GM12878 (cell line): ENCODE results near the gene ZNF385C.

Experiments used
- CEBPZ ChIP-seq: fragments of 150-350 bp; IDR thresholded peaks from 2 replicates; pipeline ENCODE4 v1.6.1; 2016; ENCODE audit warnings: low read depth, low read length
- CREB1 ChIP-seq: IDR thresholded peaks from 2 replicates; pipeline ENCODE4 v1.6.1; 2012; ENCODE audit warnings: low read depth, mild to moderate bottlenecking, inconsistent platforms
- EP300 ChIP-seq, 2 experiments: fragments of 150-350 bp in 1 of 2; IDR thresholded peaks; 2 replicates each; pipeline ENCODE4 v1.6.1; 2011 to 2012; ENCODE audit warnings: low read depth in 2 of 2, low read length in 2 of 2, borderline replicate concordance in 1 of 2, improper control_type of control experiment in 1 of 2, inconsistent platforms in 1 of 2; ENCODE audit not compliant: control insufficient read depth in 1 of 2
- EZH2 ChIP-seq: IDR thresholded peaks from 2 replicates; pipeline ENCODE4 v1.6.1; 2012; ENCODE audit warnings: low read depth, mild to moderate bottlenecking, control low read depth, inconsistent platforms, low read length, borderline replicate concordance; ENCODE audit not compliant: control insufficient read depth
- MAX ChIP-seq: IDR thresholded peaks from 2 replicates; pipeline ENCODE4 v1.6.1; 2012; ENCODE audit warnings: low read depth, low read length, improper control_type of control experiment
- MYC ChIP-seq: IDR thresholded peaks from 2 replicates; pipeline ENCODE4 v1.6.1; 2011; ENCODE audit warnings: mild to moderate bottlenecking, low read length, moderate library complexity, inconsistent platforms; ENCODE audit not compliant: insufficient read depth, insufficient replicate concordance, insufficient read length, severe bottlenecking
- POLR2A ChIP-seq: IDR thresholded peaks from 2 replicates; pipeline ENCODE4 v1.6.1; 2011; ENCODE audit warnings: low read depth, mild to moderate bottlenecking, low read length
- SREBF1 ChIP-seq: IDR thresholded peaks from 2 replicates; pipeline ENCODE4 v1.6.1; 2012; ENCODE audit warnings: mild to moderate bottlenecking, low read length
- SUZ12 ChIP-seq: fragments of 200-600 bp; sonication (generic); IDR thresholded peaks from one replicate; pipeline ENCODE4 v1.6.1; 2018; ENCODE audit warnings: antibody characterized with exemption, mild to moderate bottlenecking; ENCODE audit not compliant: unreplicated experiment
- YBX1 ChIP-seq: fragments of 450-650 bp; IDR thresholded peaks from 2 replicates; pipeline ENCODE4 v1.6.1; 2016; ENCODE audit warnings: antibody characterized with exemption
- ZNF207 ChIP-seq: fragments of 450-650 bp; IDR thresholded peaks from 2 replicates; pipeline ENCODE4 v1.6.1; 2014; ENCODE audit warnings: antibody characterized with exemption, mild to moderate bottlenecking, borderline replicate concordance
- TF ChIP-seq, protein P1 (sequence below), 3 experiments: IDR thresholded peaks in 2 of 3; conservative IDR thresholded peaks in 1 of 3; 2 replicates each; pipeline ENCODE4 v1.5.1; 2011; ENCODE audit warnings: low read depth in 3 of 3, low read length in 3 of 3, mild to moderate bottlenecking in 3 of 3, control low read depth in 2 of 3, moderate library complexity in 2 of 3, inconsistent platforms in 1 of 3, mixed read lengths in 1 of 3; ENCODE audit not compliant: control insufficient read depth in 2 of 3, insufficient read depth in 1 of 3; ENCODE audit errors: extremely low read depth in 1 of 3
- TF ChIP-seq, protein P2 (sequence below): IDR thresholded peaks from 2 replicates; pipeline ENCODE4 v1.6.1; 2011; ENCODE audit warnings: low read depth, mild to moderate bottlenecking, low read length, moderate library complexity, borderline replicate concordance; ENCODE audit errors: extremely low read depth

DNA sequence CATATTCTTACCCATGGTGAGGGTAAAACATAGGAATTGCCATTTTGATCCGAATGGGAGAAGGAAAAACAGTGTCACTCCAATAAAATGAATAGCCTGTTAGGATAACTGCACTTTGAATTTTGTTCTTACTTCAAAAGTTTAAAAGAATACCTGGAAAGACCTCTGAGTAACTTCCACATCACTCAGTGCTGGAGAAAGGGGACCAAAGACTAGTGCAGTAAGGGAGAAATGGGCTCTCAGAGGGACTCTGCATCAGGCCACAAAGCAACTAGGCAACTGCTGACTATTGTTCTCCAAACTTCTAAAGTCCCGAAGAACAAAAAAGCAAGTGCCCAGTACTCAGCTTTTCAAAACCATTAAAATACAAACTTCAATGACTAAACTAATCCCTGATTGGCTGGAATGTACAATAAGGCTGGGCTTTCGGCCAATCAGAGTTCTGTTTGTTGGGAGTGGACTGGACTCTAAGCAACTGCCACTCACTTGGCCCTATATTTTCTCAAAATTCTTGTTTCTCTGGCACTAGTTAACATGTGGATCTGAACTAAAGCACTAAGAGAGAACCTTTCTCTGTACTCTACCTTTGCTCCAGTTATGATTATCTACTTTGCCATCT lies 87.3 kb downstream of the ZNF385C start:
- TF ChIP-seq, protein P1, sequence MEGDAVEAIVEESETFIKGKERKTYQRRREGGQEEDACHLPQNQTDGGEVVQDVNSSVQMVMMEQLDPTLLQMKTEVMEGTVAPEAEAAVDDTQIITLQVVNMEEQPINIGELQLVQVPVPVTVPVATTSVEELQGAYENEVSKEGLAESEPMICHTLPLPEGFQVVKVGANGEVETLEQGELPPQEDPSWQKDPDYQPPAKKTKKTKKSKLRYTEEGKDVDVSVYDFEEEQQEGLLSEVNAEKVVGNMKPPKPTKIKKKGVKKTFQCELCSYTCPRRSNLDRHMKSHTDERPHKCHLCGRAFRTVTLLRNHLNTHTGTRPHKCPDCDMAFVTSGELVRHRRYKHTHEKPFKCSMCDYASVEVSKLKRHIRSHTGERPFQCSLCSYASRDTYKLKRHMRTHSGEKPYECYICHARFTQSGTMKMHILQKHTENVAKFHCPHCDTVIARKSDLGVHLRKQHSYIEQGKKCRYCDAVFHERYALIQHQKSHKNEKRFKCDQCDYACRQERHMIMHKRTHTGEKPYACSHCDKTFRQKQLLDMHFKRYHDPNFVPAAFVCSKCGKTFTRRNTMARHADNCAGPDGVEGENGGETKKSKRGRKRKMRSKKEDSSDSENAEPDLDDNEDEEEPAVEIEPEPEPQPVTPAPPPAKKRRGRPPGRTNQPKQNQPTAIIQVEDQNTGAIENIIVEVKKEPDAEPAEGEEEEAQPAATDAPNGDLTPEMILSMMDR (IDR thresholded peaks at IDR 0.05 in 2 of 3, conservative IDR thresholded peaks at IDR 0.05 in 1 of 3; ENCODE audit: control insufficient read depth in 2 of 3, extremely low read depth in 1 of 3, insufficient read depth in 1 of 3, low read depth in 3 of 3, low read length in 3 of 3): no peak
- TF ChIP-seq CREB1 (no peak), SUZ12 (no peak), POLR2A (no peak), YBX1 (no peak), CEBPZ (no peak), MAX (no peak), SREBF1 (no peak), EZH2 (no peak), ZNF207 (no peak), MYC (no peak), EP300 (IDR thresholded peaks at IDR 0.05; ENCODE audit: borderline replicate concordance in 1 of 2, control insufficient read depth in 1 of 2, low read depth in 2 of 2, low read length in 2 of 2) (no peak)
- TF ChIP-seq, protein P2, sequence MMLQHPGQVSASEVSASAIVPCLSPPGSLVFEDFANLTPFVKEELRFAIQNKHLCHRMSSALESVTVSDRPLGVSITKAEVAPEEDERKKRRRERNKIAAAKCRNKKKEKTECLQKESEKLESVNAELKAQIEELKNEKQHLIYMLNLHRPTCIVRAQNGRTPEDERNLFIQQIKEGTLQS: no peak
